Measurements from ENCODE around the gene SZT2. TPM values are rescaled to one million over a fixed set of nuclear protein-coding genes. Genes with fewer than 3 reads are reported as not detected.

The SZT2 gene
- total and polyA plus RNA-seq, 2 of the 4 experiments (the other 2 are of a cell fraction): 9.5 to 14.3 TPM

DNA sequence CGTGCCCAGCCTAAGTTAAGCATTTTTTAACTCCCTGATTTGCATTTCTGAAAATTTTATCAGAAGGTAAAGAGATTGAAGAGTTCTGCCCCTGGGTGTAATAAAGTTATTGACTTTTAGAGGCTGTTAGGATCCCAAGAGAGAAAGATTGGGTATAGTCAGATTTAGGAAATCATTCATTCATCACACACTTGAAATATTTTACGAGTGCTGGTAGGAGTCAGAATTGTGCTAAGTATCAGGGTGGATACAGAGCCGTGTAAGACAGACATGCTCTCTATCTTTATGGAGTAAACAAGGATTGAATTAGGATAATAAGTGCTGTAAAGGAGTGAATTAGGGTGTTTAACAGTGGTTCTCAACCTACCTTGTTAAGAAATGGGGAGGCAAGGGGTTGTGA lies 3.0 kb downstream of the SZT2 start:
- no peak overlapping the region for H2BK15ac ChIP-seq (ENCODE audit: low read depth, low read length)
- H3K14ac ChIP-seq (replicated peaks; ENCODE audit: low read depth, low read length): no peak overlapping the region
- no peak overlapping the region for H3K9ac ChIP-seq (ENCODE audit: low read depth, low read length)
- H3K4me3 ChIP-seq (ENCODE audit: insufficient read depth, low read depth, low read length): no peak overlapping the region
- dilution Hi-C loops (cut with HindIII; ENCODE audit: low sequenced_read_pairs, unreplicated experiment) (no loop called here), intact Hi-C loops (cut with micrococcal nuclease) (no loop called here), in situ Hi-C loops (cut with MboI; ENCODE audit: low sequenced_read_pairs) (no loop called here)
- H3K23ac ChIP-seq (ENCODE audit: low read depth, low read length): no peak overlapping the region
- peaks cover 32 to 78% of the 10 kb centered on the region in 2 experiments for H3K79me1 ChIP-seq (ENCODE audit: low read depth in 1 of 2, low read length in 2 of 2)
- H3K56ac ChIP-seq (ENCODE audit: extremely low read depth, insufficient read depth, low read length): no peak overlapping the region
- no peak overlapping the region for H3K18ac ChIP-seq (ENCODE audit: low read depth, low read length)
- H2AK9ac ChIP-seq (replicated peaks; ENCODE audit: low read depth, low read length, poor library complexity): no peak overlapping the region
- H2BK20ac ChIP-seq (ENCODE audit: low read depth, low read length): no peak overlapping the region
- H3K4me1 ChIP-seq (ENCODE audit: control insufficient read depth, insufficient read depth, low read length): peaks cover 8% of the 10 kb centered on the region
- H3K27me3 ChIP-seq (ENCODE audit: control insufficient read depth, insufficient read depth, low read length): no peaks in the 10 kb centered on the region
- no peak overlapping the region for H3K27ac ChIP-seq (ENCODE audit: insufficient read depth, low read length)
- H3K36me3 ChIP-seq (ENCODE audit: control insufficient read depth, insufficient read depth, low read length): peaks cover 2% of the 10 kb centered on the region
- no peak overlapping the region for H3K4ac ChIP-seq (ENCODE audit: low read depth, low read length)
- TF ChIP-seq NFE2L2 (IDR thresholded peaks at IDR 0.05; ENCODE audit: low read depth, low read length) (no peak), CHD1 (IDR thresholded peaks at IDR 0.05; ENCODE audit: low read depth, low read length) (no peak), FOS (IDR thresholded peaks at IDR 0.05; ENCODE audit: low read depth, low read length) (no peak), MXI1 (IDR thresholded peaks at IDR 0.05; ENCODE audit: borderline replicate concordance, low read depth, low read length) (no peak), CEBPB (IDR thresholded peaks at IDR 0.05; ENCODE audit: low read depth, low read length) (no peak)
- TF ChIP-seq, protein P1, sequence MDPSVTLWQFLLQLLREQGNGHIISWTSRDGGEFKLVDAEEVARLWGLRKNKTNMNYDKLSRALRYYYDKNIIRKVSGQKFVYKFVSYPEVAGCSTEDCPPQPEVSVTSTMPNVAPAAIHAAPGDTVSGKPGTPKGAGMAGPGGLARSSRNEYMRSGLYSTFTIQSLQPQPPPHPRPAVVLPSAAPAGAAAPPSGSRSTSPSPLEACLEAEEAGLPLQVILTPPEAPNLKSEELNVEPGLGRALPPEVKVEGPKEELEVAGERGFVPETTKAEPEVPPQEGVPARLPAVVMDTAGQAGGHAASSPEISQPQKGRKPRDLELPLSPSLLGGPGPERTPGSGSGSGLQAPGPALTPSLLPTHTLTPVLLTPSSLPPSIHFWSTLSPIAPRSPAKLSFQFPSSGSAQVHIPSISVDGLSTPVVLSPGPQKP (IDR thresholded peaks at IDR 0.05; ENCODE audit: borderline replicate concordance, low read depth, low read length): no peak
- H4K20me1 ChIP-seq (ENCODE audit: insufficient read depth, low read length): peaks cover 10% of the 10 kb centered on the region; the same call in 1 of the 2 replicates
- no peak overlapping the region for H3K4me2 ChIP-seq (ENCODE audit: low read depth, low read length)
- peaks cover 7% of the 10 kb centered on the region for H3K9me1 ChIP-seq (ENCODE audit: insufficient read depth, low read length)
- no peak overlapping the region for H4K5ac ChIP-seq (ENCODE audit: low read depth, low read length)
- DNase-seq: no peak
- H3K9me3 ChIP-seq (ENCODE audit: control insufficient read depth, insufficient read depth, low read length): no peaks in the 10 kb centered on the region
- no peak overlapping the region for H2AFZ ChIP-seq (replicated peaks; ENCODE audit: low read length, poor library complexity)
- no peak overlapping the region for H2AK5ac ChIP-seq (ENCODE audit: low read depth, low read length)
- no TSS peak for BruUV-seq (replicated peaks)
- ChIA-PET POLR2A (ENCODE audit: unreplicated experiment) (no interaction called here), CTCF (no interaction called here)
- WGBS, 2 experiments (ENCODE audit: extremely low coverage in 2 of 2, insufficient read length in 1 of 2): no CpG with 5 or more reads among the region's 3 CpGs
- no peak overlapping the region for H2BK120ac ChIP-seq (ENCODE audit: low read depth, low read length)
- H4K8ac ChIP-seq (ENCODE audit: low read depth in 2 of 2, low read length in 2 of 2): no peak overlapping the region
- no peak for ATAC-seq (ENCODE audit: low read depth)
- H4K91ac ChIP-seq (ENCODE audit: insufficient read depth, low read depth, low read length): no peak overlapping the region
- no peak overlapping the region for H2BK5ac ChIP-seq (ENCODE audit: low read depth, low read length, poor library complexity, severe bottlenecking)
